Forelimb muscle (tissue), 1 donor: ENCODE data around the gene PPP1R10. TPM values are rescaled to one million over a fixed set of nuclear protein-coding genes. Genes with fewer than 3 reads are reported as not detected.
A peak's percentile ranks its signal among the peaks of the same experiment; 100 is the strongest.
"Not testable (repeated sequence)": the region's sequence is repeated elsewhere in the genome, so short reads cannot be mapped to it uniquely, and the experiment has no call there.

Source experiments
- DNase-seq: peaks from one replicate; pipeline ENCODE4 v3.0.0-alpha.2; 2013; ENCODE audit warnings: low read depth
- polyA plus RNA-seq: library from polyadenylated mRNA; unstranded; fragments of 120-200 nt; gene quantifications from one replicate; pipeline ENCODE4 v1.2.1, GENCODE V29; 2013; ENCODE audit not compliant: insufficient read length

PPP1R10 gene
- polyA plus RNA-seq = 32.4 TPM

- peak; percentile 100 for DNase-seq
Observed at GRCh38 chr6:30616811-30617564, at the start of gene PPP1R10. Gene PPP1R10, minus strand, starts transcription at chr6:30617243. Its CDS starts 7,299 bp downstream, at chr6:30609944.

- DNase-seq = not testable (repeated sequence)
Observed at GRCh38 chr6:30666300-30666699, 49.3 kb upstream of the PPP1R10 start.

GRCh38 chr6:30664994-30665767, 48.1 kb upstream of the PPP1R10 start:
- DNase-seq = no peak

DNA sequence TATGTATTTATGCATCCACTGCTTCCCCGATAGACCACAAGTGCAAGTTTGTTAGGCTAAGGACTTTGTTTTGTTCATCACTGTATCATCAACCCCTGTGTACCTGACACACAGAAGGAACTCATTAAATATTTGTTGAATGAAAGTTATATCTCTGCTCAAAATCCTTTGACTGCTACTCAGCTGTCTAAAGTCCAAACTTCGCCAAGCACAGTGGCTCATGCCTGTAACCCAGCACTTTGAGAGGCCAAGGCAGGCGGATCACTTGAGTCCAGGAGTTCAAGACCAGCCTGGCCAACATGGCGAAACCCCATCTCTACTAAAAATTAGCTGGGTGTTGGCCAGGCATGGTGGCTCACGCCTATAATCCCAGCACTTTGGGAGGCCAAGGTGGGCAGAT, 40.9 kb upstream of the PPP1R10 start:
- not testable (repeated sequence) for DNase-seq

- DNase-seq = no peak
Observed at GRCh38 chr6:30657454-30657853, 40.4 kb upstream of the PPP1R10 start.

- no peak for DNase-seq
Observed at GRCh38 chr6:30656513-30656912, 39.5 kb upstream of the PPP1R10 start.

DNA sequence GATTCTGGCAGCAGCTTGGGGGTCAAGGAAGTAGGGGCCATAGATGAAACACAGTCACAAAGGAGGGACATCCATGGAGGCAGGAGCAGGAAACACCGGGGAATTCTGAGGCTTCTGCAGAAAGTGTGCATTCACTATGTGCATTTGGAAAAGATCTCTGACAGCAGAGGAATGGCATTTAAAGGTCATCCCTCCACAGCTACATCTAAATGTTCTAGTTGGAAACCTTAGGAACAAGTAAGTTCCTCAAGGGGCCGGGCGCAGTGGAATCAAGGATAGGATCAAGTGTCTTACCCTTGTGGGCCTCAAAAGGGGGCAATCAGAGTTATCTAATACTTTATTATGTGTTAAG, 38.7 kb upstream of the PPP1R10 start:
- DNase-seq = no peak

- DNase-seq = no peak
Observed at GRCh38 chr6:30654798-30655742, 38.0 kb upstream of the PPP1R10 start.

DNA sequence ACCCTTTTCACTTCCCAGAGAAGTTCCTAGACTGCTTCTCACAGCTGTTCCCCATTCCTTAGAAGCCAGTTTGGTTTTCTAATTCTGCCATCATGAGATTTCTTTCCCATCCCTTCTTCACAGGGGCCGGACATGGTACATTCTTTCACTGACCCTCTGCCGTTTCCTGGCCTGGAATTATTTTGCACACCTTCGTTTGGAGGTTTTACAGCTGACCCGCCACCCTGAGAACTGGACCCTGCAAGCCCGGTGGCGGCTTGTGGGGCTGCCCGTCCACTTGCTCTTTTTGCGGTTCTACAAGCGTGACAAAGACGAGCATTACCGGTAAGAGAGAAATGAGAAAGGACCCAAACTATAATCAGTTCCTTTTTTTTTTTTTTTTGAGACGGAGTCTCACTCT, 34.1 kb upstream of the PPP1R10 start:
- DNase-seq = no peak

GRCh38 chr6:30647242-30648116, 30.4 kb upstream of the PPP1R10 start:
- no peak for DNase-seq

DNA sequence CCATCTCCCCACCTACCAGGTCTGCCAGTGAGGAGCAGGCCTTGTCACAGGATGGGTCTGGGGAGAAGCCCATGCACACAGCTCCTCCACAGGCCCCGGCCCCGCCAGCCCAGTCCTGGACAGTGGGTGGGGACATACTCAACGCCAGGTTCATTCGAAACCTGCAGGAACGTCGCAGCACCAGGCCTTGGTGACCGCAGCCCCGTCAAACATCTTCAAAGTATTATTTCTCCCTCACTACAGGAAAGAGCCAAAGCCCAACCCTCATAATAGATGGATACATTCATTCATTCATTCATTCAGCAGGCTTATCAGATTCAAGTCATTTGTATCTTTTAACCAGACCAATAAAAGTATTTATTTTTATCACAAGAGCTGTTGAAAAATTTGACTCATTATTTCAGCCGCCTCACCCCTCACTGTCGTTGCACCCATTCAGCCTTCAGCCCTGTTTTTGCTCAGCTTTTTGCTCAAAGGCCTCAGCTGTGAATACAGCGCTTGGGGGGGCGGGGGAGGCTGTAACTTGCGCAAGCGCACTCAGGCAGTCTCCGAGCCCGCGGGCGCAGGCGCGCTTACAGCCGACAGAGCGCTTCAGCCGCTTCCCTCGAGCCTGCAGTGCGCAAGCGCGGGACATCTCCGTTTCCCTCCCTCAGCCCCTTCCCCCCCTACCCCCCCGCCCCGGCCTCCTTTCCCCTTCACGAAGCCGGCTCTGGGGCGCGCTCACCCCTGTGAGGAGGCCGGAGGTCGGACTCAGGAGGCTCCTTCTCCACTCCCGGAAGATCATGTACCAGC, 29.6 kb upstream of the PPP1R10 start, which contains the start of gene C6orf136:
Gene C6orf136, plus strand, starts transcription at position 684 of the 792 bp plus-strand sequence. Its CDS starts 99 bp downstream, at position 783.
- DNase-seq = peak; percentile 80

DNA sequence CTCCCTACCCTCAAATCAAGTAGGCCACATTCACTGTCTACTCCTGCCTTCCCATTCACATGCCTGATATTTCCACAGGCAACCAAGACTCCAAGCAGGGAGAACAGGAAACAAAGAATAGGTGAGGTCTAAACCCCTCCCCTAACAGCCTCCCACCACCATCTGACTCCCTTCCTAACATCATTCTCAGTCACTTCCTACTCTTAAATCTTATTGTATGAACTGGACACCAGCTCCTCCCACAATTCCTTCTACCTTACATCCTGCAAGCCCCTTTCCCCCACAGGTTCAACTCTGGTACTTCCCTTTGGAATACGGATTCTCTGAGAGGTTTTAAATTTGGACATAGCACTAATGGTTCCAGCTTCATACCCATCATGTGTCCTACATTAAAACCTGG, 28.9 kb upstream of the PPP1R10 start:
- no peak for DNase-seq

DNA sequence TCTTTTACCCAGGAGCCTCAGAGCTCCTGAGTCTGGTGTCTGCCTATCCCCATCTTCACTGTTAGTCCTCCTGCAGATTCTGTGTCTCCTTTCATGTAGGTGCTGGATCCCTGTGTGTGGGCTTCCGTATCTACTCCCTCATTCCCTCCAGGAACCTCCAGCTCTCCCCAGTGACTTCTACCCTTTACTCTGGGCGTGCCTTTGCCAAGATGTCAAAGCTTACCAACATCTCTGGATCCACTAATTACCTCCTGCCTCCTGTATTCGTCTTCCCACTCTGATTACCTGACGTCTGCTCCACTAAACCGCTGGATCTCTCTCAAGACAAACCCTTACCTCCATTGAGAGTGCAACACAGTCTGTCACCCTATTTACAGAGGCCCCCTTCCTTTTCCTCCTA, 27.7 kb upstream of the PPP1R10 start:
- no peak for DNase-seq

DNA sequence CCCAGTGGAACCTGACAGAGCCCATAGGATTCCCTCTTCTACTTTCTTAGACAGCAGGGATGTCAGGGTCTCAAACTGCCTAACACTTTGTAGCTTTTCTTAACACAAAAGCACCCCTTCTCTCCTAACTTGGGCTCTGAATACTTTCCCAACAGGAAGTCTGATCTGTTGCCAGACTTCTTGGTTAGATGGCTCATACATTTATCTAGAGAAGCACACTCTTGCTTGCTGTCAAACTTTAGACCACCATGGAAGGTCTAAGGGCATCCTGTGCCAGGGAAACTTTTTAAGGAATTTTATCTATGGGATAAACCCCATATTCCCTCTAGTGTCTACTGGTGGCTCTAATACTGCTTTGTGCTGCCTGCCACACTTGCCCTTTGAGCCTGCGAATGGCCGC, 26.6 kb upstream of the PPP1R10 start:
- no peak for DNase-seq

DNA sequence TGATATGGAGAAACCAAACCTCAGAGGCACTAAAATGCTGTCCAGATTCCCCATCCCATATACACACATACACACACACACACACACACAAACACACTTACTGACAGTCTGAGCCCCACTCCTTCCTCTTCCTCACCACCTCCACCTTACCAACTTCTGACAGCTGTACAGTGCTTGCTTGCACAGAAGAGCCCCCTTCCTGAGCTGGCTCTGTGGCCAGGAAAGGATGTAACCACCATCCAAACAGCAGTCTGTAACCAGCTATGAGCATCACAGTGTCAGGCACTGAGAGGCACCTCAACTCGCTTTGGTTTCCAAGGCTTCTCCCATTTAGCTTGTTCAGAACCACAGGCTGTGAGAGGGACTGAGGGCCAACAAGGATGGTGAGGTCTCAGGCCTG, 24.0 kb upstream of the PPP1R10 start:
- no peak for DNase-seq

- DNase-seq = no peak
Observed at GRCh38 chr6:30640481-30640880, 23.4 kb upstream of the PPP1R10 start.

DNA sequence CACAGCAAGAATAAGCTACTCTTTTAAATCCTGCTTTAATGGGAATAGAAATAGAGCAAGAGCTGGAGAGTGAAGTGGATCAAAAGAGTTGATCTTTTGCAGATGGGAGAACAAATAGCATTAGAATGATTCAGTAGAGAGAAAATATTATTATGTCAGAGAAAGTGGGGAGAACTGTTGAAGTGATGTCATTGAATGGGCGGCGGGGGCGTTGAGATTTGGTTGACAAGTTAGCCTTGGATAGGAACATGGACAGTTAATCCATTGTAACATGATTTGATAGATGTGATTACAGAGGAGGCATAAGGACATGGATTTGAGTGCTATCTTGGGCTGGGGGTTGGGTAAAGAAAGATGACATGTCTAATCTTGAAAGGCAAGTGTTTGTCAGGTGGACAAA, 18.8 kb upstream of the PPP1R10 start:
- DNase-seq = no peak

DNA sequence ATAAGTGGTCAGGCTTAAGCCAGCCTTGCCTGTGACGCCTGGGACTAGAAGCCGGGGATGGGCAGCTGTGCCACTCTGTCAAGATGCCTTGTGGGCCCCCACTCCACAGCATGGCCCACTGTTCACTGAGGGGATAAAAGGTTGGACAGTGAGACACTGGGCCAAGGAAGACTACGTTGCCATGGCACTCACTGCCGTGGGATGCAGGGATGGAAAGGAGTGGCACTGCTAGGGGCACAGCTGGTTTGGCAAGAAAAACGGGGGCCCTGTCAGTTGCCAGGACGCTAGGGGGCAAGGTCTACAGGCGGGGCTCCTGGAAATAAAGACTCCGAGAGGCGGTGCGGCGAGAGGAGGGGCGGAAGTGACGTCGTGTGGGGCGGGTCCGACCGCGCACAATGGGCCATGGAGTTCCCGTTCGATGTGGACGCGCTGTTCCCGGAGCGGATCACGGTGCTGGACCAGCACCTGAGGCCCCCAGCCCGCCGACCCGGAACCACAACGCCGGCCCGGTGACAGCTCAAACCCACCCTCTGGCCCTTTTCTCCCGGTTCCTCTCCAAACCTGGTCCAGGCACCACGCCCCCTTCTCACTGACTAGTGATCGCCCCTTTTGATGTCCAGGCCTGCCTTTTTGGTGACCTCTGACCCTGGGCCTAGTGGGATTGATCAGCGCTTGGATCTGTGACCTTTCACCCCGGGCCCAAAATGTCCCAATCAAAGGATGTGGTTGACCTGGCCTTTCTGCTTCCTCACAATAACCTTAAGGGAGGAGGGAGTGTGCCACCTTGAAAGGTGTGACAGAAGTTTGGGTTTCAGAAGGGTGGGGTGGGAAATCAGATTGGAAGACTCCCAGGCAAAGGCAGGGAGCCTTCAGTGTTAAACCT, 9.7 kb upstream of the PPP1R10 start, which contains the start of gene ATAT1:
Gene ATAT1, plus strand, starts transcription at position 391 of the 883 bp plus-strand sequence.
- no peak for DNase-seq

DNA sequence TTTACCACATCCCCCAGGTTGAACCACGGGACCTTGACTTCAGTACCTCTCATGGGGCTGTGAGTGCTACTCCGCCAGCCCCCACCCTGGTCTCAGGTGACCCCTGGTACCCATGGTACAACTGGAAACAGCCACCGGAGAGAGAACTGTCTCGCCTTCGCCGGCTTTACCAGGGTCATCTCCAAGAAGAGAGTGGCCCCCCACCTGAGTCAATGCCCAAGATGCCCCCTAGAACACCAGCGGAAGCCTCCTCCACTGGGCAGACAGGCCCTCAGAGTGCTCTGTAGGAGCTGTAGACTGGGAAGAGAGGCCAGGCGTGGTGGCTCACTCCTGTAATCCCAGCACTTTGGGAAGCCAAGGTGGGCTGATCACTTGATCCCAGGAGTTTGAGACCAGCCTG, 8.5 kb upstream of the PPP1R10 start:
- no peak for DNase-seq
